Type B pancreatic cell (in vitro differentiated cells): Measurements from ENCODE around the gene GMPPB. TPM values are rescaled to one million over a fixed set of nuclear protein-coding genes. Genes with fewer than 3 reads are reported as not detected.

Source experiments
- DNase-seq: peaks from one replicate; pipeline ENCODE4 v3.0.0; 2021; ENCODE audit warnings: mixed read lengths; ENCODE audit not compliant: unreplicated experiment; ENCODE audit errors: extremely low spot score
- H3K27ac Mint-ChIP-seq: 2 replicates; pipeline ENCODE4 v1.8.0; 2021; ENCODE audit warnings: mild to moderate bottlenecking, mixed read lengths
- H3K27me3 Mint-ChIP-seq: 2 replicates; pipeline ENCODE4 v1.8.0; 2021; ENCODE audit warnings: mixed read lengths
- H3K36me3 Mint-ChIP-seq: 2 replicates; pipeline ENCODE4 v1.8.0; 2021; ENCODE audit warnings: mixed read lengths
- H3K4me1 Mint-ChIP-seq: one replicate; pipeline ENCODE4 v1.8.0; 2021; ENCODE audit warnings: mixed read lengths; ENCODE audit not compliant: unreplicated experiment
- H3K4me3 Mint-ChIP-seq: 2 replicates; pipeline ENCODE4 v1.8.0; 2021; ENCODE audit warnings: mild to moderate bottlenecking, mixed read lengths
- H3K9me3 Mint-ChIP-seq: 2 replicates; pipeline ENCODE4 v1.8.0; 2021; ENCODE audit warnings: mixed read lengths
- total RNA-seq: library from RNA; stranded (reverse); gene quantifications from 2 replicates; pipeline ENCODE4 v1.2.1, GENCODE V29; 2021; ENCODE audit warnings: low replicate concordance
- TF ChIP-seq, protein P1 (sequence below): fragments of 200-600 bp; sonication (generic); conservative IDR thresholded peaks from 2 replicates; pipeline ENCODE4 v1.5.0; 2021; ENCODE audit warnings: antibody characterized with exemption, mild to moderate bottlenecking

The GMPPB gene
- total RNA-seq, 1 donor from 2014 or later = 41.9 TPM

DNA sequence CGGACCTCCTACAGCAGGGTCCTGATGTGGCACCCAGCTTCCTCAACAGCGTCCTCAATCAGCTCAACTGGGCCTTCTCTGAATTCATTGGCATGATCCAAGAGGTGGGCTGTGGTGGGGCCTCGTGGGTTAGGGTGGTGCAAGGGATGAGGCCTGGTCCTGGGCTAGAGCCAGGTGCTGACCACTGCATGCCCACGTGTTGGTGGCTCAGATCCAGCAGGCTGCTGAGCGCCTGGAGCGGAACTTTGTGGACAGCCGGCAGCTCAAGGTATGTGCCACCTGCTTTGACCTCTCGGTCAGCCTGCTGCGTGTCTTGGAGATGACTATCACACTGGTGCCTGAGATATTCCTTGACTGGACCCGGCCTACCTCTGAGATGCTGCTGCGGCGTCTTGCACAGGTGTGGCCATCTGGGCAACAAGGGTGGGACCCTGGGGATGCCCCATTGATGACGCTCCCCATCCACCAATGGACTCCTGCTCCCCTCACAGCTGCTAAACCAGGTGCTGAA lies 8.1 kb downstream of the GMPPB start:
- H3K27ac Mint-ChIP-seq = no peak overlapping the region

DNA sequence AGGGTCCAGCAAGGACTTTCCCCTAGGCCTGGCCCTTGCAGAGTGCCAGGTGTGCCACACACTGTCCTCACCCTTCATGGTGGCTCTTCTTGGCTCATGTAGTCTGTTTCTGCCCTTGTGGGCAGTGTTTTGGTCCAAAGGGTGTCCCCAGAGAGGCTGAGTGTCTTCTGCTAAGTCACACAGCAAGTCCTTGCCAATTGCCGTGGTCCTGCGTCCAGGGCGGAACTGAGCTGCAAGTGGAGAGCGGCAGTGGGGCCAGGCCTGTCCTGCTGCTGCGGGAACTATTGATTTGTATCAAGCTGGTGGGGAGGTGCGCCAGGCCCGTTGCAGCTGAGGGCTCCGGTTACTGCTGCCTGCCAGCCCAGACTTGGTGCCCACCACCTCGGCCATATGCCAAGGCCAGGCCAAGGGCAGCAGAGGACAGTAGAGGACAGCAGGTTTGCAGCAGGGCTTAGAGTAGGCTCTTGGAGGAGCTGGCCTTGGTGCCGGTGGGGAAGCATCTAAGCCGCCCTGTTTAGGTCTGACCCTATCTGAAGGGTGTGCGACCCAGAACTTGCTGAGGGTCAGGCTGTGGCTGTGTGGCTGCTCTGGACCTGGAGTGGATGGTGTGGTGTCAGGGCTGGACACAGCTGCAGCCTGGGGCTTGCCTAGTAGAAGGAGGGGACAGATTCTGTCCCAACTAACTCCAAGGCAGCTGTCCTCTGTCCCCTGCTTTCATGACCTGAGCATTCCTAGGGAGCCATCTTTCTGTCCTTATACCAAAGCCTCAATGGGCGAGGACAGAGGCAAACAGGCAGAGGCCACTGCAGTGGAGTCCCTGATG lies 8.8 kb downstream of the GMPPB start:
- H3K9me3 Mint-ChIP-seq = no peaks in the 10 kb centered on the region
- peaks cover 8% of the 10 kb centered on the region for H3K4me1 Mint-ChIP-seq
- H3K27ac Mint-ChIP-seq = no peak overlapping the region
- no peak overlapping the region for H3K4me3 Mint-ChIP-seq
- H3K27me3 Mint-ChIP-seq = no peaks in the 10 kb centered on the region
- TF ChIP-seq, protein P1, sequence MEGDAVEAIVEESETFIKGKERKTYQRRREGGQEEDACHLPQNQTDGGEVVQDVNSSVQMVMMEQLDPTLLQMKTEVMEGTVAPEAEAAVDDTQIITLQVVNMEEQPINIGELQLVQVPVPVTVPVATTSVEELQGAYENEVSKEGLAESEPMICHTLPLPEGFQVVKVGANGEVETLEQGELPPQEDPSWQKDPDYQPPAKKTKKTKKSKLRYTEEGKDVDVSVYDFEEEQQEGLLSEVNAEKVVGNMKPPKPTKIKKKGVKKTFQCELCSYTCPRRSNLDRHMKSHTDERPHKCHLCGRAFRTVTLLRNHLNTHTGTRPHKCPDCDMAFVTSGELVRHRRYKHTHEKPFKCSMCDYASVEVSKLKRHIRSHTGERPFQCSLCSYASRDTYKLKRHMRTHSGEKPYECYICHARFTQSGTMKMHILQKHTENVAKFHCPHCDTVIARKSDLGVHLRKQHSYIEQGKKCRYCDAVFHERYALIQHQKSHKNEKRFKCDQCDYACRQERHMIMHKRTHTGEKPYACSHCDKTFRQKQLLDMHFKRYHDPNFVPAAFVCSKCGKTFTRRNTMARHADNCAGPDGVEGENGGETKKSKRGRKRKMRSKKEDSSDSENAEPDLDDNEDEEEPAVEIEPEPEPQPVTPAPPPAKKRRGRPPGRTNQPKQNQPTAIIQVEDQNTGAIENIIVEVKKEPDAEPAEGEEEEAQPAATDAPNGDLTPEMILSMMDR = no peak
- no peaks in the 10 kb centered on the region for H3K36me3 Mint-ChIP-seq
- no peak for DNase-seq

More for the DNA sequence above, 8.1 kb downstream of the GMPPB start:
- Mint-ChIP-seq H3K9me3 (no peaks in the 10 kb centered on the region), H3K36me3 (no peaks in the 10 kb centered on the region), H3K4me1 (peaks cover 8% of the 10 kb centered on the region), H3K4me3 (no peak overlapping the region), H3K27me3 (no peaks in the 10 kb centered on the region)
- TF ChIP-seq, protein P1 = no peak
- no peak for DNase-seq

DNA sequence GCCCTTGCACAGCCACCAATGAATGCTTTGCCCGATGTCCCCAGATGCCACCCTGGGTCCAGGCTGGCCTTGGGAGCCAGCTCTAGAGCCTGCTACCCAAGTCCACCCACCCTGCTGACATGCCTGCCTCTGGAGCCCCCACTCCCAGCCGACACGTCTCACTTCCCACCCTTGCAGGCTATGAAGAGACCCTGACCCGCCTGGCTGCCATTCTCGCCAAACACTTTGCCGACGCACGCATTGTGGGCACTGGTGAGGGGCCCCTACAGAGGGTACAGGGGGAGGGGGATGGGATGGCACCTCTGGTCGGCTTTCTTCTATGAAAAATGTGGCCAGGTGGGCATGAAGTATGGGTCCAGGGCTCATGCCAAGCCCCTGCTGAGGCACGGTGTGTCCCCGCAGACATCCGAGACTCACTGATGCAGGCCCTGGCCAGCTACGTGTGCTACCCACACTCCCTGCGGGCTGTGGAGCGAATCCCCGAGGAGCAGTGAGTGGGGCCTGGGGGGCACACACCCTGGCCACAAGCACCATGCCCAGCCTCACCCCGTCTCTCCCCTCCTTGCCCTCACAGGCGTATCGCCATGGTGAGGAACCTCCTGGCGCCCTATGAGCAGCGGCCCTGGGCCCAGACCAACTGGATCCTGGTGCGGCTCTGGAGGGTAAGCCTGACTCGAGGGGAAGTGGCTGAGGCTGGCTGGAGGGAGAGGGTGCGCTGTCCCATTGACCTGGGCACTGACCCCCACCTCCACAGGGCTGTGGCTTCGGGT lies 10.2 kb downstream of the GMPPB start:
- H3K36me3 Mint-ChIP-seq = no peaks in the 10 kb centered on the region
- peaks cover under 1% of the 10 kb centered on the region for H3K4me1 Mint-ChIP-seq
- no peaks in the 10 kb centered on the region for H3K27me3 Mint-ChIP-seq
- no peak for DNase-seq
- H3K27ac Mint-ChIP-seq = no peak overlapping the region
- H3K4me3 Mint-ChIP-seq = no peak overlapping the region
- TF ChIP-seq, protein P1 = no peak
- no peaks in the 10 kb centered on the region for H3K9me3 Mint-ChIP-seq

DNA sequence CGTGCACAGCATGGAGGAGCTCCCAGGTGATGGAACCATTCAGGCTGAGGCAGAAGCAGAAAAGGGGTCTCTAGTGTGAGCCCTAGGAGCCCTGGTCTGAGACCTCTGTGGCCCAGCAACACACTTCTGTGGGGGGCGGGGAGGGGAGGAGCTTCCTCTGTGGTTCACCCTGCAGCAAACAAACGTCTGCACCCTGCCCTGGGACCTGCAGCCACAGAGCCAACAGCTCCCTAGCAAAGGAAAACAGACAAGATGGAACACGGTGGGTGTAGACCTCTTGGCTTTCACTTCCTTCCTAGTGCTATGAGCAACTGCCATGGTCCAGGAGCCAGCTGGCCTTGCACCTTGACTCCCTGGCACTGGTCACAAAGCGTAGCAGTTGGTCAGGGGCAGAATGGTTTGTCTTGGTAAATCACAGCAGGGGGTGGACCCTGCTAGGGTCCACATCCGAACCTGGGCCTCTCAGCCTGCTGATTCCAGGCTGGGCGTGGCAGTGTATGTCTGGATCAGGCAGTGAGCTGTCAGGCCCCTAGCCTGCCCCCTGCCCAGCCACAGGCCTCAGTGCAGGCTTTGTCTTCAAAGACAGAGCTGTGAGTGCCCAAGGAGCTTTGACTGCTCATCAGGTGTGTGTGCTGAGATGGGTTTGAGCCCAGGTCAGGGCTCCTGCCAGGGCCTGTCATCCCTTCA lies 11.0 kb downstream of the GMPPB start:
- no peak for DNase-seq
- Mint-ChIP-seq H3K4me3 (no peak overlapping the region), H3K36me3 (no peaks in the 10 kb centered on the region), H3K27ac (no peak overlapping the region), H3K9me3 (no peaks in the 10 kb centered on the region), H3K4me1 (no peaks in the 10 kb centered on the region), H3K27me3 (no peaks in the 10 kb centered on the region)
- TF ChIP-seq, protein P1 = no peak

DNA sequence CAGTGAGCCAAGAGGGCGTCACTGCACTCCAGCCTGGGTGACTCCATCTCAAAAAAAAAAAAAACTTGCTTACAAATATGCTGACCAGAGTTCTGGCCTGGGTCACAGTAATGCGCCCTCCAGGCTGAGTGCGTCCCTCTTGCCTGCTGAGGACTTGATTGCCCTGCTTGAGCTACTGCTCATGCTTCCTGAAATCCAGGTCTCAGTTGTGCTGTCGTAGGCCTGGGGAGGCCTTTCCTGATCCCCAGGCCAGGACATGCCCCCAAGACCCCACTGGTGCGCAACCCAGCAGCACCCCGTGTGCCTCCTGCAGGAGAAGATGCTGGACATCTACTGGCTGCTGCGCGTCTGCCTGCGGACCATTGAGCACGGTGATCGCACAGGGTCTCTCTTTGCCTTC lies 11.6 kb downstream of the GMPPB start:
- Mint-ChIP-seq H3K27me3 (no peaks in the 10 kb centered on the region), H3K4me3 (no peak overlapping the region), H3K4me1 (no peaks in the 10 kb centered on the region), H3K9me3 (no peaks in the 10 kb centered on the region), H3K27ac (no peak overlapping the region), H3K36me3 (peaks cover 4% of the 10 kb centered on the region)
- DNase-seq = no peak
- TF ChIP-seq, protein P1 = no peak
